ENCODE data around the gene IFT122.

DNA sequence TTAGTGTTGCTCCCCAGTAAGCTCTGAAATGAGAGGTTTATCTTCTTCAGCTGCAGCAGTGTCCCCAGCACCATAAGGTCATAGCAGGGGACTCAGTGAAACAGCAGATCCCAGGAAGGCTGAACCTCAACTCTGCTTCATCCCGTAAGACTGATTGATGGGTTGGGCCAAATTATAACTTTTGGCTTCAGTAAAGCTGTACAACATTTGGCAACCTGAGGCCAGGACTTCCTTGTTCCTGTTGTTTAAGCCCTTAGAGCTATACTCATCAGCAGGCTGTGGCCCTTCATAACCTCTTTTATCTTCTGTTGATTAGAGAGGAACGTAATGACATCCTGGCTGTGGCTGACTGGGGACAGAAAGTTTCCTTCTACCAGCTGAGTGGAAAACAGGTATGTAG is 29.0 kb downstream of the IFT122 start:
- TF ChIP-seq, protein P1, sequence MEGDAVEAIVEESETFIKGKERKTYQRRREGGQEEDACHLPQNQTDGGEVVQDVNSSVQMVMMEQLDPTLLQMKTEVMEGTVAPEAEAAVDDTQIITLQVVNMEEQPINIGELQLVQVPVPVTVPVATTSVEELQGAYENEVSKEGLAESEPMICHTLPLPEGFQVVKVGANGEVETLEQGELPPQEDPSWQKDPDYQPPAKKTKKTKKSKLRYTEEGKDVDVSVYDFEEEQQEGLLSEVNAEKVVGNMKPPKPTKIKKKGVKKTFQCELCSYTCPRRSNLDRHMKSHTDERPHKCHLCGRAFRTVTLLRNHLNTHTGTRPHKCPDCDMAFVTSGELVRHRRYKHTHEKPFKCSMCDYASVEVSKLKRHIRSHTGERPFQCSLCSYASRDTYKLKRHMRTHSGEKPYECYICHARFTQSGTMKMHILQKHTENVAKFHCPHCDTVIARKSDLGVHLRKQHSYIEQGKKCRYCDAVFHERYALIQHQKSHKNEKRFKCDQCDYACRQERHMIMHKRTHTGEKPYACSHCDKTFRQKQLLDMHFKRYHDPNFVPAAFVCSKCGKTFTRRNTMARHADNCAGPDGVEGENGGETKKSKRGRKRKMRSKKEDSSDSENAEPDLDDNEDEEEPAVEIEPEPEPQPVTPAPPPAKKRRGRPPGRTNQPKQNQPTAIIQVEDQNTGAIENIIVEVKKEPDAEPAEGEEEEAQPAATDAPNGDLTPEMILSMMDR (IDR thresholded peaks at IDR 0.05) = no peak
- no peak for TF ChIP-seq EP300 (IDR thresholded peaks at IDR 0.05)
- TF ChIP-seq POLR2AphosphoS5 (IDR thresholded peaks at IDR 0.05) = no peak
